ENCODE measurements around the gene LIN7C. TPM values are rescaled to one million over a fixed set of nuclear protein-coding genes. Genes with fewer than 3 reads are reported as not detected.

Gene LIN7C
- total RNA-seq, 1 donor from 2014 or later, result 43.3 TPM

DNA sequence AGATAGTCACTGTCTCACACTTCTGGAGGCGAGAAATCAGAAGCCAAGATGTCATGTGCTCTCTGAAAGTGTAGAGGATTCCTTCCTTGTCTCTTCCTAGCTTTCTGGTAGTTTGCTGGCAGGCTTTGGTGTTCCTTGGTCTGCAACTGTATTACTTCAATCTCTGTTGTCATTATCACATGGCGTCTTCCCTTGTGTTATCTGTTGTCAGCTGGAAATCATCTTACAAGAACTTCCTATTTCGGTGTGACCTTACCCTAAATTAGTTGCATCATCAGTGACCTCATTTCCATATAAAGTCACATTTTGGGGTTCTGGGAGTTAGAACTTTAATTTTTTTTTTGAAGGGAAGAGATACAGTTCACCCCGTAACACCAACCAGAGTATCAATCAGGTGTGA is 3.3 kb upstream of the LIN7C start:
- no peak for DNase-seq (ENCODE audit: low read depth, low spot score)

DNA sequence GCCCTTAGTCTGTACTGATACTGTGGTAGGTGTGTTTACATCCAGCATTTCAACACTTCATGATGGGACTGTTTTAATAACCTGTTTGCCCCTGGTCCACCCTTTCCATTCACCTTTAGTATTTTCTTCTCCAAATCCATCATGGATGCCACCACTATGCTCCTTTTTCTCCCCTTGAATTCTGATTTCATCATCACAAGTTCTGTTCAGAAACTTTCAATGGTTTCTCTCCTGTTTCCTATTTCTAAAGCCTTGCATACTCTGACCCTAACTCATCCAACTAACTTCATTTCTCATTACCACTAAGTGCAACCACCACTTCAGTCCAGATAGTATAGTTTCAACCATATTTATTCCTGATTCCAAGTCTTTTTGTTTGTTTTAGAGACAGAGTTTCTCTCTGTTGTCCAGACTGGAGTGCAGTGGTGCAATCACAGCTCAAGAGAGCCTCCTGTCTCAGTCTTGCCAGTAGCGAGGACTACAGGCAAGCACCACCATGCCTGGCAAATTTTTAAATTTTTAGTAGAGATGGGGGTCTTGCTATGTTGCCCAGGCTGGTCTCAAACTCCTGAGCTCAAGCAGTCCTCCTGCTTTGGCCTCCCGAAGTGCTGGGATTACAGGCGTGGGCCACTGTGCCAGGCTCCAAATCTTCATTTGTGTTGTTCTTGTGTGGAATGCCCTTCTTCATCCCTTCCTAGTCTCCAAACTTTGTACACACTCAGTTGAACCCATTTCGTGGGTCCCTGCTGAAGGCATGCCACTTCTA is 1.2 kb upstream of the LIN7C start:
- no peak for DNase-seq (ENCODE audit: low read depth, low spot score)

DNA sequence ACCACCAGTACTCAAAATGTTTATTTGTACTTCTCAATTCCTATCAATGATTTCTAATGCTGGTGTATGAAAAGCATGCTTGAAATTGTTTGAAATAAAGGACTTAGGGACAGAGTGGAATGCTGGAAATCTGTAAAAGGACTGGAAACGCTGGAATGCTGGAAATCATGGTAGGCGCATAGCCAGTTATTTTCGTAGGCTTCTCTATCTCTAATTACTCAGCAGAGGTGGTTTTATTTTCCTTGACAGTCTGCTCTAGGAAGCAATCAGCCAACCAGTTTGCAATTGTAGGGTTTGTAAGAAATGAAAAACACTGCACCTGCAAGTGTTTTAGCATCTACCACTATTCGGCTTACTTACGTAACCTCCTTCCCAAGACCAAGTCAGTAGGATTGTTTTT is 788 bp downstream of the LIN7C start:
- no peak for DNase-seq (ENCODE audit: low read depth, low spot score)

DNA sequence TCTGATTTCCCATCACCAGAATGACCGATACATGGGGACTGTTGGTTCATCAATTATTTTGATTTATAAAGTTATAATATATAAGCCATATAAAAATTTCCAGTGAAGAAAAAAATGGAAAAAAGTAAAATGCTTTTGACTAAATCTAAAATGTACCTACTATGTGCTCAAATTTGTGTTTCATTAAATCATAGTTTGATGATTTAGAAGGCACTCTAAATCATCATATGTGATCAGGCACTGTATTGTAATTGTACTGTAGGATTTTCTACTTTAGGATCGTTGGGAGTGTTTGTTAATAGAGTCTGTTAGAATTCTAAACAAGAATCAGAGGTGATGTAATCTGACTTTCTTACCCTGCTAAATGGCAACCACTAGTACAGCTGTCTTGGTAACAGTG is 2.4 kb downstream of the LIN7C start:
- DNase-seq (ENCODE audit: low read depth, low spot score), result no peak

DNA sequence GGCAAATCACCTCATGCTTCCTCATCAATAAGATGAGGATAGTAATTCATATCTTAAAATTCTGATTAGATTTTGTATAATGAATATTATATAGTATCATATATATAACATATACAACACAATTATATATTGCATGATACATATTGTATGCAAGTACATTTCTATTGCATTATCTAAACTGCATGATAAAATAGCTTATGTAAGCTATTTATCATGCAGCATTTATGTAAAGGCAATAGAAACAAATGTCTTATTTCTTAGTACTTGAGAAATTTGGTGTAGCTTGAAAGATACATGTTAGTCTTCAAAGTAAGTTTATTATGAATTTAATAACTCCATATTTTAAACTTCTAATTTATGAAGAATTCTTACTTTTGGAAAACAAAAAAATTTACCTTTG is 5.5 kb downstream of the LIN7C start:
- DNase-seq (ENCODE audit: low read depth, low spot score), result no peak

DNA sequence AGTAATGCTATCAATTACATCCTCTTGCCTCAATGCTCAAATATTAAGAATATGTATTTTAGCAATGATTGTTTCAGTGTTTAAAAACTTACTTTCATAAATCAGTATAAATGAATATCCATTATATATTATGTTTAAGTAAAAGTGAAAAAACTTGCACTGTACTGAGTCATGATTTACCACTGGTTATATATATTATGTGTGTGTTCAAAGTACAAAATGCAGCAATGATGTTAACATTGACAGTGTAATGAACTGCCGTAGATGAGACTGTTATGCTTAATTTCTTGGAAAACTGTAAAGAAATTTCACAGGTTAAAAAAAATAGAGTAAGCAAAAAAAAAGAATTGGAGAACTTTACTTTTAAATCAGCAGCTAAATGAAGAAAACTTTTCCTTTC is 8.7 kb downstream of the LIN7C start:
- DNase-seq (ENCODE audit: low read depth, low spot score), result no peak

DNA sequence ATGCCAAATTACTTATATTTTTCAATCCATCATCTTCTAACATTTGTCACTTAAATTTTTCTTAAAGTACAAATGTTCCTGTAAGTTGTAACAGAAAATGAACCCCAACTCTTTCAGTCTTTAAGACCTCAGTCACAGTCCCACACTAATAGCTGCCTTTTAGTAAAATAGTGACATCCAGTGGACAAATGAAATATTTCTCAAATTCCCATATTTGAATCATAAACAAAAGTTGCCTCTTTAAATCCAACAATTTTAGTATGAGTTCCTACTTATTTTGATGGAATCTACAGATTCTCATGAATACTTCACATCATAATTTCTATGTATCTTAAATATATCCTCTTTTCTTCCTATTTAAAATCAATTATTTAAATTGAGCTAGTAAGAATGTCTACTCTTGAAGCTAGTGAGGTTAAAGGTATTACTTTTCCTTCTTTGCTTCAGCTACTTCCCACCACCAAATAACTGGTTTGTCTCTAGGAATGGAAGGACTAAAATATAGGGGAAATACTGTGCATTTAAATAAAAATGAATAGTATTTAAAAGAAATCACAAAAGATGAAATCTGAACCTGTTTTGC is 9.2 kb downstream of the LIN7C start:
- no peak for DNase-seq (ENCODE audit: low read depth, low spot score)

DNA sequence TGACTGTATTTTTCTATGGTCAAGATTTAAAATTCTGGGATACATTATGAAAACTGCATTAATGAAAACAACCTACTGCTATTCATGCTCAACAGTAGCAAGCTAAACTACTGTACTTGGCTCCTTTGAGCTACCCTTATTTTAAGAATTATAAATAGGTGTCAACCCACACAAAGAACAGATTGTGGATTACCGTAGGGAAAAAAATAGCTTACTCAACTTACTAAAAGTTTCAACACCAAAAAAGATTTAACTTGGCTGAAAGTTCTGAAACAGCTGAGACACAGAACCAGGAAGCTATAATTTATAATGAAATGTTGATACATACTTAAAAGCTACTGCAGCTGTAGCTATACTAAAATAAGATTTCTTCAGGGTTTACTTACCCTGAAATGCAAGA is 10.1 kb downstream of the LIN7C start:
- DNase-seq (ENCODE audit: low read depth, low spot score), result no peak

DNA sequence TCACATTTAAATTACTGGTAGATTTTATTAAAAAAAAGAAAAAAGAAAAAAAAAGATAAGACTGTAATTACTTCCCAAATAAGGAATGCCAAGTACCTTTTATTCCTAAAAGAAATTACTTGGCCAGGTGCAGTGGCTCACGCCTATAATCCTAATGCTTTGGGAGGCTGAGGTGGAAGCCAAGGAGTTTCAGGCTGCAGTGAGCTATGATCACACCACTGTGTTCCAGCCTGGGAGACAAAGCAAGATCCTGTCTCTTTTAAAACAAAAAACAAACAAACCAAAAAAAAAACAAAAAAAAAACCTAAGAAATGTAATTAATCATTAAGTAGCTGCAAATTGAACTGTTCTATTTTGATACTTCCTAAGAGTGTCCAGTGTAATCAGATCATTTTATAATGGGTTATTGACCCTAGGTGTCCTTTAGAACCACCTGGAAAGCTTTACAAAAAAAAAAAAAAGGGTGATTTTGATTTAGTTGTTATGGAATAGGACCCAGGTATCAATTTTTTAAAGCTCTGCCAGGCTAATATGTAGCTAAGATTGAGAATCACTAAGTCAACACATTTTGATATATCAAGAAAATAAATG is 10.8 kb downstream of the LIN7C start:
- no peak for DNase-seq (ENCODE audit: low read depth, low spot score)

DNA sequence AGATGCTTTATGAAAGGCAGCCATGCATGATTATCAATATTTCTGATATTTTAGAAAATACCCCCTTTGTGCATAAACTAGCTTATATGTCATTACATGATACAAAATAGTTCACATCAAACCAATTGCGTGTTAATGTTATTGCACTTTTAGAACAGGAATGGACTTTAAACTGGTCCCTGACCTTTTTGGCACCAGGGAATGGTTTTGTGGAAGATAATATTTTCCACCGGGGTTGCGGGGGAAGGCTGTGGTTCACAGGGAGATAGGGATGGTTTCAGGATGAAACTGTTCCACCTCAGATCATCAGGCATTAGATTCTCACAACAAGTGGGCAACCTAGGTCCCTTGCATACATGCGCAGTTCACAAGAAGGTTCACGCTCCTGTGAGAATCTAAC is 17.5 kb downstream of the LIN7C start:
- no peak for DNase-seq (ENCODE audit: low read depth, low spot score)

DNA sequence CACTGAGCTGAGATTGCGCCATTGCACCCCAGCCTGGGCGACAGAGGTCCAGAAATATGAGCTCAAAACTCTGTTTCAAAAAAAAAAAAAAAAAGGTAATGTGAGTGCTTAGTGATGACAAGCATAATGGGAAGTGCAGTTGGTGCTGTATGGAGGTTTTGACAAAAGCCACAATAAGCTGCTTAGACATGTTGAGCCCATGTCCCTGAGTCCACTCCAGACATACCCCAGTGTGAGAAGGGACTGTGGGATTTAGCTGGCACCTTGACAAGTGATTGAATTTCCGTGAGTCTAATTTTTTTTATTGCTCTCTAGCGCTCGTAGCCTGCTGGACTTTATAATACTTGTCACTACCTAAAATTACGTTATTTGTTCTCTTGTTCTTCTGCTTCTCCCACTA is 18.9 kb downstream of the LIN7C start:
- no peak for DNase-seq (ENCODE audit: low read depth, low spot score)

DNA sequence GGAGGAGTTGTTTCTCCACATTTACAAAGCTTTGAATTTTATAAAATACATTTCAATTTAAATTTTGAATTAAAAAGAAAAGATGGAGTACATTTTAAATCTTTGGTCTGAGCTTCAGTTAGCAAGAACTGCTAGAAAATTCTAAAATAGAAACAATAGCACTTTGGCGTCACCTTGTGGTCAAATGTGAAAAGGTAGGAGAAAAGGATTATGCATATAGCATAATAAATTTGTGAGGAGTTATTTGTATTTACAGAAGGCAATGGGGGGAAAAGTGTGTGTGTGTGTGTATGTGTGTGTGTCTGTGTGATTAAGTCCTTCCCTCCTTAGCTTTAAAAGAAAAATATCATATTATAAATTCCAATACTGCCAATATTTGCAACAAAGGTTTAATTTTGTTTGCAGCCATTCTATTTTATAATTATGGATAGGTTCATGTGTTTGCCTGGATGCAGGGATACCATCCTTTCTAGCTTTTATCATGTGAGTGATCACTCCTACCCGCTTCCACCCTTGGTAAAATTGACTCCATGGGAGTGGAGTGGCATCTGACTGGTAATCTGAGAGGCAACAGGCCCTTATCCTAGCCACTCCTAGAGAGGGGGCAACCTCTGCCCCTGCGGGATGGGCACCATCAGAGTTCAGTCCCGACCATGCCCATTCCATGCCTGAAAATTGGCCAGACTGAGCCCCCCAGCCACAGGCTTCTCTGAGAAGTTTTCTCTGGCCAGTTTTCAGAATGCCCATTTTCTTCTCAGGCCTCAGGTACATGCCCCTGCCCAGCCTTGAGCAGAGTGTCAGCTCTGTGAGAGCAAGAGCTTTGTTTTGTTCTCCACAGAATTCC is 20.4 kb downstream of the LIN7C start:
- no peak for DNase-seq (ENCODE audit: low read depth, low spot score)

DNA sequence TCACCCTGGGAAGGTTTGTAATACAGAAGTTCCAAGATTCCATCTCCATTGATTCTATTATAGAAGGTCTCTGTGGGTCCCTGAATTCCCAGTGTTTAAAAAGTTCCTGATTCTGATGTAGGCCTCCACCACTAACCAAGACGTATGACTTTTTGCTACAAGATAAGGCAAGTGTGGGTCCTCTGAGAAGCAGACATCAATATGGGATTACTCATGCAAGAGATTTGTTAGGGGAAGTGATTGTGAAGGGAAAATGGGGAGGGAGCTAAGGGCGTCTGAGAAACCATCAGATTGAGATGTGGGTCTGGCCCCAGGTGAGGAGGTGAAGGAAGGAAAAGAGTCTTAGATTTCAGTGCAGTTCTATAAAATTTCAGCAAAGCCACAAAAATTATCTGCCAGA is 23.8 kb downstream of the LIN7C start:
- DNase-seq (ENCODE audit: low read depth, low spot score), result no peak

DNA sequence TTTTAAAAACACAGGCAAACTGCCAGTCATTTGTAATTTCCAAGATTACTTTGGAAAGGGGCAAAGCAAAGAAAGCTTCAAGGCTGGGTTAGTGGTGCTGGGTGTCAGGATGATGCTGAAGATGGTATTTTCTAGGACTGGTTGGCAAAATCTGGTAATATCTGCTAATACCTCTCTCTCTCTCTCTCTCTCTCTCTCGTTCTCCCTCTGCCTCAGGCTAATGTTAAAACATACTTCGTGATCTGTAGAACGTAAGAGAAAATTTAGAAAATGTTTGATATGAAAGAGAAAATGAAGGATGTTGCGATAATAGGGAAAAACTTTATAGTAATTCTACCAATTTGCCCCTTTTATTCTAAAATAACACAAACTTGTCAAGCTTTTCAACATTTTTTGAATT is 24.6 kb downstream of the LIN7C start:
- DNase-seq (ENCODE audit: low read depth, low spot score), result no peak

DNA sequence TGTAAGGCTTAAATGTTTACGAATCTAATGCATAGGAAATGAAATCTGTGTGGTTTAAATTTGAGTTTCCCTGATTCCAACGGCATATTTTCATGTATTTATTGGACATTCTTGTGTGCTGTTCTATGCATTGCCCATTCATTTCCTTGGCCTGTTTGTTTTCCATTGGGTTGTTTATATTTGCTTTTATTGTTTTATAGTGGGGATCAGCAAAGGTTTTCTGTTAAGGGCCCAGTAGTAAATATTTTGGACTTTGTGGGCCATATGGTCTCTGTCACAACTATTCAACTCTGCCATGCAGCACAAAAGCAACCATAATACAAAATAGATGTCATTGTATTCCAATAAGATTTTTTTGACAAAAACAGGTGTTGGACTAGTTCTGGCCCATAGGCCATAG is 28.7 kb downstream of the LIN7C start:
- no peak for DNase-seq (ENCODE audit: low read depth, low spot score)

DNA sequence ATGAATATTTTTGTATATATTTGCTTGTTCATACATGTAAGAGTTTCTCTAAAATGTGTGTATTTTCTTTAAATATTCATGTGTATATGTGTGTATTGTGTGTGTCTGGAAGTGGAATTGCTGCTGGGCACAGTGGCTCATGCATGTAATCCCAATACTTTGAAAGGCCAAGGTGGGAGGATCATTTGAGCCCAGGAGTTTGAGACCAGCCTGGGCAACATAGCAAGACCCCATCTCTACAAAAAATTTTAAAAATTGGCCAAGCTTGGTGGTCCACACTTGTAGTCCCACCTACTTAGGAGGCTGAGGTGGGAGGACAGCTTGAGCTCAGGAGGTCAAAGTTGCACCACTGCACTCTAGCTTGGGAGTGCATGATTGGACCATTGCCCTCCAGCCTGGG is 29.3 kb downstream of the LIN7C start:
- no peak for DNase-seq (ENCODE audit: low read depth, low spot score)

DNA sequence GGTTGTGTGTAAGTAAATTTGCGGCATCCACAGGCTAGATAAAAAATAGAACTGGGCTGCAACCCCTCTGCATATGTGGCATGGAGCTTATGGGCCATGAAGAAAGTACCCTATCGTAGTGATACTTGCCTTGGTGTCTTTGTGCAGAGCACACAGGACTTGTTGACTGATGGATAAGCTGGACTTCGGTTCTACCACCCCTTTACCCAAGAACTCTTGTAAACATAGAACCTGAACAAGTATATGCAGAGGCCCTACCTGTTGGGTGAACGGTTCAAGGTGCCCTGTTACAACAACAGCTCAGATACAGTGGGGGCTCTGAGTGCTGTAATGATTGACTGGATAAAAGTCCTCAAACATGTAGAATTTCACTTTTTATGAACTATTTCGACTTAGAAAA is 30.9 kb downstream of the LIN7C start:
- DNase-seq (ENCODE audit: low read depth, low spot score), result no peak

DNA sequence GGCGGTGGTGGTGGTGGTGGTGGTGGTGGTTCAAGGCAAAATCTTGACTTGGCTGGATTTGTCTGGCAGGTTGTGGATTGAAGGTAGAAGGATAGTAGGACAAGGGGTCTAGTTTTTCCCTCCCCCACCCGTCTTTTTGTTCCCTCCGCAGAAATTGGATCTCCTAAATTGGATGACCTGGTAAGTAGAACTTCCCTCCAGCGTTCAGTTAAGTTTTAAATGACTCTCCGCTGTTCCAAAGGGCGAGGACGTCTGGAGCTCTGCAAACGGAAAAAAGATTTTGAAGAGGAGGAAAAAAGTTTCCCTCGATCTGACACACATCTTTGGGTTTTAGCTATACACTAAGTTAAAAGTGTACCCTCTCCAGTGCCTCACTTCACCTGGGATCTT is 33.6 kb downstream of the LIN7C start:
- no peak for DNase-seq (ENCODE audit: low read depth, low spot score)

DNA sequence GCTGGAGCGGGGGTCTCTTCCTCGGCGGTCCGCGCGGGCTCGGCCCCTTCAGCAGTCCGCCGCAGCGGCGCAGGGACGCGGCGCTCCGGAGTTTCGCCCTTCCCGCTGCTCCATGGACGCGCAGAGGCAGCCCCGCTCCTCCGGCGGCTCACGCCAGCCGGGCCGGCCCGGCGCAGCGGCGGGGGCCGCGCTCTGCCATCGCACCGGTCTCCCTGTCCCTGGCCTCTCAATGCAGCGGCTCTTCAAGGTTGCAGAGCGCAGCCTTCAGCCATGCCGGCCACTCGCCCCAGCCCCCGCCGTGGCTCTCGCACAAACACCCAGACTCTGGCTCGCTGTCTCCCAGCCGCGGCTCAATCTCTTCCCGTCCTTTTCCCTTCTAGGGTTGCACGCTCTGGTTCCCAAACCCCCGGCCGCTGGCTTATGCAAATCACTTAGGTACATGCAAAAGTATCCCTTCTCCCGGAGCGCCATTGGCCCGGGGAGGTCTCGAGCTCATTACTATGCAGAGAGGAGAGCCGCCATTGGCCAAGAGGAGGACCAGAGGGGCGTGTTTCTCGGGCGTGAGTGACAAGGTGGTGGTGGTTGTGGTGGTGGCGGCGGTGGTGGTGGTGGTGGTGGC is 34.1 kb downstream of the LIN7C start, which contains the start of gene LGR4:
Gene LGR4 (minus strand): TSS at position 393 of the 619 bp plus-strand sequence. CDS start 488 bp downstream, outside the sequence.
- peak; percentile 81 for DNase-seq (ENCODE audit: low read depth, low spot score)

DNA sequence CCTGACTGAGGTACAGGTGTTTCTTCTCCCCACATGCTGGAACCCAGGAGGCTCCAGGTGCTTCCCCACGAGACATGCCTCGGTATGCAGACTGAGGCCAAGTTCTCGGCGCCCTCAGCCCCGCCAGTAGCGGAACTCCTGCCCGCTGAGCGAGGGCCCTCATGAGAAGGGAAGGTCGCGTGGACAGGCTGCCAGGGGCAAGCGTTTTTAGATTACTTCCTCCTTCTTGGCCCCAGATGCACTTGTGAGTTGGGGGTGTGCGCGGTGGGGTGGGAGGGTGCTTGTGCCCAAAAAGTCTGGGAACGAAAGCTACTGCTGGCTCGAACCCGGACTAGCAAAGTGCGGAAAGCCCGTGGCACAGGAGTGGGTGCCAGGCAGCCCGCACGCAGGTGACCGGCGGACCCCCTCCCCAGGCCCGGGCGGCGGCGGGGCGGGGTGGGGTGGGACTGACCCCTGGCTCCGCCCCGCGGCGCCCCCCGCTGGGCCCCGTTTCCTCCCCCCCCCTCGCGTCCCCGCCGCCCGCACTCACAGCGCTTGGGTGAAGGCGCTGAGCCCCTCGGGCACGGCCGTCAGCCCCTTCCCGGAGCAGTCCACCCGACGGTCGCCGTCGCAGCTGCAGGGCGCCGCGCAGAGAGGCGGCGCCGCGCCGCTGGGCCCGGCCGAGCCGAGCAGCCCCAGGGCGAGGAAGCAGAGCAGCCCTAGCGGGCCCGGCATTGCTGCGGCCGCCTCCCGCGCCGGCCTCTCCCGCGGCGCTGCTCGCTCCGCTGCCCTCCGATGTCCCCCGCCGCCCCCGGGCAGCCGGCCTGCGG is 34.8 kb downstream of the LIN7C start:
- no peak for DNase-seq (ENCODE audit: low read depth, low spot score)
